Fibroblast of pulmonary artery (primary cell): ENCODE measurements around the gene MCOLN1.
A peak's percentile ranks its signal among the peaks of the same experiment; 100 is the strongest.

ENCODE experiments used
- DNase-seq: peaks from one replicate; pipeline ENCODE4 v3.0.0-alpha.2; 2010; ENCODE audit warnings: low read depth
- H3K4me3 ChIP-seq: replicated peaks from 2 replicates; pipeline ENCODE4 v1.5.1; 2011; ENCODE audit warnings: low read depth, mild to moderate bottlenecking, control low read depth, low read length, moderate library complexity
- TF ChIP-seq, protein P1 (sequence below): IDR thresholded peaks from 2 replicates; pipeline ENCODE4 v1.5.1; 2011; ENCODE audit warnings: mild to moderate bottlenecking, control low read depth, low read length, inconsistent platforms; ENCODE audit errors: missing control alignments

The MCOLN1 gene

DNA sequence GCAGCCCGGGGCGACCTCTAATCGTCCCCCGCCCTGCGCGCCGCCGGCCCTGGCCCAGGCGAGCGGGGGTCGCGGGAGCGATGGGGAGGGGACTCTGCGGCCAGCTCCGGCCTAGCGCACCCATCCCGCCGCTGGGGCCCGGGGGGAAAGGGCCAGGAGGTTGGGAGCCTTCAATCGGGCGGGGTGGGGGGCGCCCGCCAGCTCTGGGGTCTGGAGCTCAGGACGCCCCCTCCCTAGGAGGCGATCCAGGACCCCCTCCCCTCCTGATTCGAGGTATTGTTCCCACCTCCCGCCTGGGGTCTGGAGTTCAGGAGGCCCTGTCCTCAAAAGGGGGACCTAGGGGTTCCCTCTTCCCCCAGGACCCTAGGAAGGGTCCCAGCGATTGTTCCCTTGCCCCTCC lies 6.1 kb upstream of the MCOLN1 start:
- no peak for DNase-seq
- H3K4me3 ChIP-seq = peak overlapping the region; percentile 79
- TF ChIP-seq, protein P1, sequence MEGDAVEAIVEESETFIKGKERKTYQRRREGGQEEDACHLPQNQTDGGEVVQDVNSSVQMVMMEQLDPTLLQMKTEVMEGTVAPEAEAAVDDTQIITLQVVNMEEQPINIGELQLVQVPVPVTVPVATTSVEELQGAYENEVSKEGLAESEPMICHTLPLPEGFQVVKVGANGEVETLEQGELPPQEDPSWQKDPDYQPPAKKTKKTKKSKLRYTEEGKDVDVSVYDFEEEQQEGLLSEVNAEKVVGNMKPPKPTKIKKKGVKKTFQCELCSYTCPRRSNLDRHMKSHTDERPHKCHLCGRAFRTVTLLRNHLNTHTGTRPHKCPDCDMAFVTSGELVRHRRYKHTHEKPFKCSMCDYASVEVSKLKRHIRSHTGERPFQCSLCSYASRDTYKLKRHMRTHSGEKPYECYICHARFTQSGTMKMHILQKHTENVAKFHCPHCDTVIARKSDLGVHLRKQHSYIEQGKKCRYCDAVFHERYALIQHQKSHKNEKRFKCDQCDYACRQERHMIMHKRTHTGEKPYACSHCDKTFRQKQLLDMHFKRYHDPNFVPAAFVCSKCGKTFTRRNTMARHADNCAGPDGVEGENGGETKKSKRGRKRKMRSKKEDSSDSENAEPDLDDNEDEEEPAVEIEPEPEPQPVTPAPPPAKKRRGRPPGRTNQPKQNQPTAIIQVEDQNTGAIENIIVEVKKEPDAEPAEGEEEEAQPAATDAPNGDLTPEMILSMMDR = no peak

- TF ChIP-seq, protein P1 = no peak
- no peak for DNase-seq
- peak overlapping the region; percentile 79 for H3K4me3 ChIP-seq
Measured at GRCh38 chr19:7516878-7517277, 5.5 kb upstream of the MCOLN1 start.

GRCh38 chr19:7519361-7520130 lies 2.9 kb upstream of the MCOLN1 start:
- TF ChIP-seq, protein P1 = no peak
- no peak overlapping the region for H3K4me3 ChIP-seq
- DNase-seq = no peak

DNA sequence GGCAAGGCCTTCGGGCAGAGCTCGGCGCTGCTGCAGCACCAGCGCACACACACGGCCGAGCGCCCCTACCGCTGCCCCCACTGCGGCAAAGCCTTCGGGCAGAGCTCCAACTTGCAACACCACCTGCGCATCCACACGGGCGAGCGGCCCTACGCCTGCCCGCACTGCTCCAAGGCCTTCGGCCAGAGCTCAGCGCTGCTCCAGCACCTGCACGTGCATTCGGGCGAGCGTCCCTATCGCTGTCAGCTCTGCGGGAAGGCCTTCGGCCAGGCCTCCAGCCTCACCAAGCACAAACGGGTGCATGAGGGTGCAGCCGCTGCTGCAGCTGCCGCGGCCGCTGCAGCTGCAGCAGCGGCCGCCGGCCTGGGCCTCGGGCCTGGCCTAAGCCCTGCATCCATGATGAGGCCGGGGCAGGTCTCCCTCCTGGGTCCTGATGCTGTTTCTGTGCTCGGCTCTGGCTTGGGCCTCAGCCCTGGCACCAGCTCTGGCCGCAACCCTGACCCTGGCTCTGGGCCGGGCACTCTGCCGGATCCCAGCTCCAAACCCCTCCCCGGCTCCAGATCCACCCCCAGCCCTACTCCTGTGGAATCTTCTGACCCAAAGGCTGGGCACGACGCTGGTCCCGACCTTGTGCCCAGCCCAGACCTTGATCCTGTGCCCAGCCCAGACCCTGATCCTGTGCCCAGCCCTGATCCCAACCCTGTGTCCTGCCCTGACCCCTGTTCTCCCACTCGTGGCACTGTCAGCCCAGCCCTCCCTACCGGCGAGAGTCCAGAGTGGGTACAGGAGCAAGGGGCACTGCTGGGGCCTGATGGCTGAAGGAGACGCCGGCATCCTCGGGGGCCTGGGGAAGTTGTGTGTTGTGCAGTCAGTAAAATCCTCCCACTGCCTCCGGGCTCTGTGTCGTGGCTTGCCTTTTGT lies 2.0 kb upstream of the MCOLN1 start:
- H3K4me3 ChIP-seq = no peak overlapping the region
- TF ChIP-seq, protein P1 = no peak
- no peak for DNase-seq

DNA sequence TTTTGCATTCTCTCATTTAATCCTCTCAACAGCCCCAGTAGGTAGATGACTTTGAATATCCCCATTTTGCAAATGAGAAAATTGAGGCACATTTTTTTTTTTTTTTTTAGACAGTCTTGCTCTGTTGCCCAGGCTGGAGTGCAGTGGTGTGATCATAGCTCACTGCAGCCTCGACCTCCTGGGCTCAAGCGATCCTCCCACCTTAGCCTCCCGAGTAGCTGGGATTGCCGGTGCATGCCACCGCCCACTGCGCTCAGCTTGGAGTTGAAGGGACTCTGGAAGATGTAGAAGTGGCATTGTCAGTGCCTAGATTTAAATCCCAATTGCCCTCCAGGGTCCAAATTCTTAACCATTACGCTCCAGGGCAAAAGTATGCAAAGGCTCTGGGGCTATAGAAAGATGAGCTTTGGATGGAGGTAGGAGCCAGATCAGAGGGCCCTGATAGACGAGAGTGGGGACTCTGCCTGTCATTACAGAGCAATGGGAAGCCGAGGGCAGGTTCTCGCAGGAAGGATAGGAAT lies 813 bp upstream of the MCOLN1 start:
- H3K4me3 ChIP-seq = peak overlapping the region; percentile 83
- TF ChIP-seq, protein P1 = no peak
- no peak for DNase-seq

- TF ChIP-seq, protein P1 = no peak
- H3K4me3 ChIP-seq = peak overlapping the region; percentile 83
- DNase-seq = peak; percentile 33
Measured at GRCh38 chr19:7522923-7523667, 671 bp downstream of the MCOLN1 start.
